Fibroblast of lung (primary cell): Measurements from ENCODE around the gene GLMP. TPM values are rescaled to one million over a fixed set of nuclear protein-coding genes. Genes with fewer than 3 reads are reported as not detected.
A peak's percentile ranks its signal among the peaks of the same experiment; 100 is the strongest.

Experiments
- DNase-seq, 2 donors: peaks; one replicate each; pipeline versions ENCODE4 v3.0.0 to v3.0.0-alpha.2; 2010; ENCODE audit warnings: low read depth in 2 of 2
- H2AFZ ChIP-seq: 2 replicates; pipeline ENCODE4 v1.5.1; 2012; ENCODE audit warnings: low read length, control low read depth, inconsistent platforms
- H3K27ac ChIP-seq: 2 replicates; pipeline ENCODE4 v1.5.1; 2011; ENCODE audit warnings: low read length, control low read depth; ENCODE audit not compliant: insufficient read depth
- H3K27me3 ChIP-seq: 2 replicates; pipeline ENCODE4 v1.5.1; 2011; ENCODE audit warnings: mild to moderate bottlenecking, low read length; ENCODE audit not compliant: control insufficient read depth, insufficient read depth
- H3K36me3 ChIP-seq: 2 replicates; pipeline ENCODE4 v1.5.1; 2011; ENCODE audit warnings: low read length; ENCODE audit not compliant: control insufficient read depth, insufficient read depth
- H3K4me1 ChIP-seq: 2 replicates; pipeline ENCODE4 v1.5.1; 2011; ENCODE audit warnings: low read length; ENCODE audit not compliant: control insufficient read depth, insufficient read depth; ENCODE audit errors: extremely low read depth
- H3K4me2 ChIP-seq: 2 replicates; pipeline ENCODE4 v1.5.1; 2011; ENCODE audit warnings: low read length, control low read depth; ENCODE audit not compliant: insufficient read depth; ENCODE audit errors: extremely low read depth
- H3K4me3 ChIP-seq, 4 experiments: fragments of 200-600 bp in 1 of 4; sonication (generic) in 1 of 4; replicated peaks in 1 of 4; 2 replicates each; pipeline ENCODE4 v1.5.1; 2011 to 2016; ENCODE audit warnings: low read length in 4 of 4, low read depth in 3 of 4, mild to moderate bottlenecking in 3 of 4, control low read depth in 2 of 4, inconsistent platforms in 1 of 4, mixed read lengths in 1 of 4; ENCODE audit not compliant: insufficient read depth in 1 of 4; ENCODE audit errors: control extremely low read depth in 1 of 4
- H3K79me2 ChIP-seq: 2 replicates; pipeline ENCODE4 v1.5.1; 2012; ENCODE audit warnings: mild to moderate bottlenecking, low read length, inconsistent platforms; ENCODE audit not compliant: control insufficient read depth, insufficient read depth
- H3K9ac ChIP-seq: 2 replicates; pipeline ENCODE4 v1.5.1; 2011; ENCODE audit warnings: mild to moderate bottlenecking, low read length, control low read depth; ENCODE audit not compliant: insufficient read depth
- H3K9me3 ChIP-seq: 2 replicates; pipeline ENCODE4 v1.5.1; 2012; ENCODE audit warnings: low read depth, low read length; ENCODE audit not compliant: control insufficient read depth, insufficient read depth
- H4K20me1 ChIP-seq: 2 replicates; pipeline ENCODE4 v1.5.1; 2011; ENCODE audit warnings: low read length; ENCODE audit not compliant: control insufficient read depth, insufficient read depth; ENCODE audit errors: extremely low read depth
- EZH2 ChIP-seq: IDR thresholded peaks from 2 replicates; pipeline ENCODE4 v1.5.1; 2012; ENCODE audit warnings: low read length, control low read depth, mild to moderate bottlenecking; ENCODE audit errors: missing control alignments
- polyA plus RNA-seq, 2 donors: library from polyadenylated mRNA; depleted of rRNA in 1 of 2; stranded (reverse) in 1 of 2; unstranded in 1 of 2; fragments of >200 nt; gene quantifications; 2 replicates each; pipeline ENCODE4 v1.2.1, GENCODE V29; 2011 to 2012; ENCODE audit warnings: missing spikeins in 1 of 2
- total RNA-seq: library from RNA; depleted of rRNA; stranded (reverse); fragments of >200 nt; gene quantifications from 2 replicates; pipeline ENCODE4 v1.2.1, GENCODE V29; 2014
- TF ChIP-seq, protein P1 (sequence below), 2 donors: IDR thresholded peaks in 1 of 2; conservative IDR thresholded peaks in 1 of 2; 1 replicate in 1 of 2; 2 replicates in 1 of 2; pipeline ENCODE4 v1.5.1; 2011 to 2012; ENCODE audit warnings: low read length in 2 of 2, control low read depth in 1 of 2, inconsistent platforms in 1 of 2, low read depth in 1 of 2, mild to moderate bottlenecking in 1 of 2

GLMP gene
- total and polyA plus RNA-seq, 2 donors (not counting 1 experiment from before 2014, with no cell fraction given) = 40.4 to 93.5 TPM

DNA sequence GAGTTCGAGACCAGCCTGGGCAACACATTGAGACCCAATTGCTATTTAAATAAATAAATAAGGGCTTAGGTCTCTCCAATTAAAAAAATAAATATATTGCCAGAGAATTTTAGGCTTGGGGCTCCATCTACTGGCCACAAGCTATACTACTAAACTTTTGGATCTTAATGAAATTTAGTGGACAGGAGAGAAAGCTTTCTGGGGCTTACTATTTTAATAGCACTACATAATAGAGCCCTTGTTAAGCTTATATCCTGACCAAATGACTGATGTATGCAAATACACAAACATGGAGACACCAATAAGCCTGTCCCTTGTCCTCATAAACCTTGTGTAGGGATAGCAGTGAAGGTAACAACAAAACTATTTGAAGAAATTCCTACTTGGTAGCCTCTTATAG, 24.2 kb upstream of the GLMP start:
- H3K36me3 ChIP-seq = peaks cover 25% of the 10 kb centered on the region
- no peak overlapping the region for H3K27ac ChIP-seq
- H3K9ac ChIP-seq = no peak overlapping the region
- no peaks in the 10 kb centered on the region for H3K4me1 ChIP-seq
- no peaks in the 10 kb centered on the region for H3K9me3 ChIP-seq
- H3K4me3 ChIP-seq = no peak overlapping the region
- TF ChIP-seq, protein P1, sequence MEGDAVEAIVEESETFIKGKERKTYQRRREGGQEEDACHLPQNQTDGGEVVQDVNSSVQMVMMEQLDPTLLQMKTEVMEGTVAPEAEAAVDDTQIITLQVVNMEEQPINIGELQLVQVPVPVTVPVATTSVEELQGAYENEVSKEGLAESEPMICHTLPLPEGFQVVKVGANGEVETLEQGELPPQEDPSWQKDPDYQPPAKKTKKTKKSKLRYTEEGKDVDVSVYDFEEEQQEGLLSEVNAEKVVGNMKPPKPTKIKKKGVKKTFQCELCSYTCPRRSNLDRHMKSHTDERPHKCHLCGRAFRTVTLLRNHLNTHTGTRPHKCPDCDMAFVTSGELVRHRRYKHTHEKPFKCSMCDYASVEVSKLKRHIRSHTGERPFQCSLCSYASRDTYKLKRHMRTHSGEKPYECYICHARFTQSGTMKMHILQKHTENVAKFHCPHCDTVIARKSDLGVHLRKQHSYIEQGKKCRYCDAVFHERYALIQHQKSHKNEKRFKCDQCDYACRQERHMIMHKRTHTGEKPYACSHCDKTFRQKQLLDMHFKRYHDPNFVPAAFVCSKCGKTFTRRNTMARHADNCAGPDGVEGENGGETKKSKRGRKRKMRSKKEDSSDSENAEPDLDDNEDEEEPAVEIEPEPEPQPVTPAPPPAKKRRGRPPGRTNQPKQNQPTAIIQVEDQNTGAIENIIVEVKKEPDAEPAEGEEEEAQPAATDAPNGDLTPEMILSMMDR (conservative IDR thresholded peaks at IDR 0.05 in 1 of 2, IDR thresholded peaks at IDR 0.05 in 1 of 2; ENCODE audit: low read depth in 1 of 2, low read length in 2 of 2) = peak; percentile 43 to 61
- TF ChIP-seq EZH2 = no peak
- H4K20me1 ChIP-seq = no peaks in the 10 kb centered on the region
- DNase-seq = peak; percentile 12 to 58
- no peaks in the 10 kb centered on the region for H3K27me3 ChIP-seq
- no peaks in the 10 kb centered on the region for H3K79me2 ChIP-seq
- no peak overlapping the region for H3K4me2 ChIP-seq
- H2AFZ ChIP-seq = no peak overlapping the region

DNA sequence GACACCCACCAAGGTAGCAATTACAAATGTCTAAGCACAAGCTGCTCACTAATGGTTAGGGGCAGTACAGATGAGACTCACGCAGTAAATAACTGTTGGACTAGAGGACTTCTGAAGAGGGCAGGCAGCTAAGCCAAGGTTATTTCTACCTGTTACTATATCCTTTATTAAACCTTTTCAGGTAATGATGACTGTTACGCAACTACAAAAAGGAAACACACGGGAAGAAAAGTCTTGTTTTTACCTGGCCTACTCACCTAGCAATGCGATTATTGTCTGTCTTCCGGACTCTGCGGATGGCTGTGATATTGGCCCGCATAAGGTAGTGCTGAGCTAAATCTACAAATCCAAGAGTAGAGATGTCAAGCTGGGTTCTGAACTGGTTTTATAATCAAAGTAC, 21.4 kb upstream of the GLMP start:
- TF ChIP-seq, protein P1 (conservative IDR thresholded peaks at IDR 0.05 in 1 of 2, IDR thresholded peaks at IDR 0.05 in 1 of 2; ENCODE audit: low read depth in 1 of 2, low read length in 2 of 2) = no peak
- Histone ChIP-seq H3K9me3 (no peaks in the 10 kb centered on the region), H3K4me1 (no peaks in the 10 kb centered on the region), H3K79me2 (no peaks in the 10 kb centered on the region), H4K20me1 (no peaks in the 10 kb centered on the region), H2AFZ (no peak overlapping the region), H3K4me3 (no peak overlapping the region), H3K27ac (no peak overlapping the region), H3K27me3 (no peaks in the 10 kb centered on the region), H3K9ac (no peak overlapping the region), H3K4me2 (no peak overlapping the region), H3K36me3 (peaks cover 21% of the 10 kb centered on the region)
- no peak for DNase-seq

DNA sequence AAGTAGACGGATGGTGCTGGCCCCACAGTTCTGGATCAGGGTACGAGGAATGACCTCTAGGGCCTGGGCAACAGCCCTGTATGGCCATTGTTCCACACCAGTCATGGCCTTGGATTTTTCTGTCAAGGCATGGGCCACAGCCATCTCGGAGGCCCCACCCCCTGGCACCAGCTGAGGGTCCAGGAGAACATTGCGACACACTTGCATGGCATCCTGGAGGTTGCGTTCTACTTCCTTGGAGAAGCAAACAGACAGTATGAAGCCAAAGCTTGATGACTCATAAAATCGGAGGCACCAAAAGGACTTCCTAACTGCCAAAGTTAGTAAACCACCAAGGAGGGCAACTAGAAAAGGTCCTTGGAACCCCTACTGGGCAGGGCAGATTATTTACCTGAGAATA, 15.5 kb upstream of the GLMP start:
- no peak overlapping the region for H3K4me3 ChIP-seq
- H3K9me3 ChIP-seq = no peaks in the 10 kb centered on the region
- H4K20me1 ChIP-seq = no peaks in the 10 kb centered on the region
- H3K4me2 ChIP-seq = no peak overlapping the region
- TF ChIP-seq EZH2 = no peak
- TF ChIP-seq, protein P1 (conservative IDR thresholded peaks at IDR 0.05 in 1 of 2, IDR thresholded peaks at IDR 0.05 in 1 of 2; ENCODE audit: low read depth in 1 of 2, low read length in 2 of 2) = no peak
- H3K27ac ChIP-seq = no peak overlapping the region
- no peak overlapping the region for H3K9ac ChIP-seq
- H3K27me3 ChIP-seq = no peaks in the 10 kb centered on the region
- peaks cover 18% of the 10 kb centered on the region for H3K36me3 ChIP-seq
- H3K4me1 ChIP-seq = no peaks in the 10 kb centered on the region
- no peaks in the 10 kb centered on the region for H3K79me2 ChIP-seq
- H2AFZ ChIP-seq = no peak overlapping the region
- peak; percentile 36 to 67 for DNase-seq
